K562 (cell line): Measurements from ENCODE around the gene MYO3B. TPM values are rescaled to one million over a fixed set of nuclear protein-coding genes. Genes with fewer than 3 reads are reported as not detected.
A peak's percentile ranks its signal among the peaks of the same experiment; 100 is the strongest.

Source experiments
- ADNP ChIP-seq: fragments of 200-800 bp; sonication (Bioruptor generic); IDR thresholded peaks from 2 replicates; pipeline ENCODE4 v1.6.1; 2016; ENCODE audit warnings: missing genetic modification characterization, missing compliant biosample characterization
- CBFB ChIP-seq: sonication (generic); formaldehyde crosslinking; IDR thresholded peaks from 2 replicates; pipeline ENCODE4 v1.4.0; 2020; ENCODE audit warnings: mild to moderate bottlenecking, missing genetic modification reagents
- CBX5 ChIP-seq: IDR thresholded peaks from 2 replicates; pipeline ENCODE4 v1.6.1; 2014; ENCODE audit warnings: low read depth, borderline replicate concordance
- CC2D1A ChIP-seq: fragments of 450-650 bp; IDR thresholded peaks from 2 replicates; pipeline ENCODE4 v1.6.1; 2017; ENCODE audit warnings: mild to moderate bottlenecking
- DPF2 ChIP-seq: fragments of 450-650 bp; IDR thresholded peaks from 2 replicates; pipeline ENCODE4 v1.6.1; 2016
- ETV5 ChIP-seq: sonication (generic); formaldehyde crosslinking; IDR thresholded peaks from 2 replicates; pipeline ENCODE4 v1.4.0; 2020; ENCODE audit warnings: low read depth, mild to moderate bottlenecking, missing genetic modification reagents
- FOXK1 ChIP-seq: sonication (generic); formaldehyde crosslinking; IDR thresholded peaks from 2 replicates; pipeline ENCODE4 v1.8.0; 2022; ENCODE audit warnings: missing genetic modification reagents, mild to moderate bottlenecking, borderline replicate concordance
- HIVEP1 ChIP-seq: fragments of 250-450 bp; sonication (Bioruptor Pico); IDR thresholded peaks from 2 replicates; pipeline ENCODE4 v1.4.0; 2020; ENCODE audit warnings: mild to moderate bottlenecking
- NFATC3 ChIP-seq: fragments of 450-650 bp; IDR thresholded peaks from 2 replicates; pipeline ENCODE4 v1.6.1; 2017; ENCODE audit warnings: mild to moderate bottlenecking
- NR4A1 ChIP-seq, 2 experiments: fragments of 250-450 bp in 1 of 2; fragments of 450-650 bp in 1 of 2; sonication (Bioruptor Pico) in 1 of 2; IDR thresholded peaks; 2 replicates each; pipeline versions ENCODE4 v1.4.0 to v1.6.1; 2016 to 2020; ENCODE audit warnings: mild to moderate bottlenecking in 2 of 2, missing compliant biosample characterization in 1 of 2, missing genetic modification characterization in 1 of 2, moderate library complexity in 1 of 2
- PRDM10 ChIP-seq: fragments of 450-650 bp; IDR thresholded peaks from 2 replicates; pipeline ENCODE4 v1.6.1; 2018; ENCODE audit not compliant: partially characterized antibody
- RERE ChIP-seq: sonication (generic); formaldehyde crosslinking; IDR thresholded peaks from 2 replicates; pipeline ENCODE4 v1.8.0; 2023; ENCODE audit warnings: missing genetic modification reagents, mild to moderate bottlenecking, borderline replicate concordance
- TAF7 ChIP-seq: fragments of 450-650 bp; IDR thresholded peaks from 2 replicates; pipeline ENCODE4 v1.6.1; 2016; ENCODE audit warnings: missing genetic modification characterization, missing compliant biosample characterization
- TBL1XR1 ChIP-seq, 2 experiments: IDR thresholded peaks; 2 replicates each; pipeline ENCODE4 v1.6.1; 2012; ENCODE audit warnings: improper control_type of control experiment in 2 of 2, low read length in 2 of 2, mild to moderate bottlenecking in 1 of 2
- ZNF212 ChIP-seq: fragments of 450-650 bp; formaldehyde crosslinking; IDR thresholded peaks from 2 replicates; pipeline ENCODE4 v1.4.0; 2020; ENCODE audit warnings: mild to moderate bottlenecking
- ZNF311 ChIP-seq: fragments of 250-450 bp; sonication (Bioruptor Pico); IDR thresholded peaks from 2 replicates; pipeline ENCODE4 v1.4.0; 2020; ENCODE audit warnings: mild to moderate bottlenecking, moderate library complexity
- ZNF551 ChIP-seq: fragments of 250-450 bp; sonication (Bioruptor Pico); IDR thresholded peaks from 2 replicates; pipeline ENCODE4 v1.5.0; 2021; ENCODE audit warnings: mild to moderate bottlenecking, moderate library complexity
- ZNF57 ChIP-seq: fragments of 450-650 bp; formaldehyde crosslinking; IDR thresholded peaks from 2 replicates; pipeline ENCODE4 v1.4.0; 2020; ENCODE audit warnings: mild to moderate bottlenecking, moderate library complexity
- polyA plus RNA-seq, 8 experiments: library from polyadenylated mRNA; depleted of rRNA in 4 of 8; stranded (reverse) in 5 of 8; unstranded in 3 of 8; fragments of >200 nt; fragmentation: Nextera tagmentation in 2 of 8; fragmentation: Illumina TruSeq in 1 of 8; extraction: Ambion mirVana in 2 of 8; extraction: Trizol in 1 of 8; gene quantifications; 2 replicates each; pipeline versions ENCODE4 v1.2.1 to v1.2.3, GENCODE V29; 2011 to 2014; ENCODE audit warnings: inconsistent platforms in 1 of 8, missing spikeins in 1 of 8
- total RNA-seq, 7 experiments: library from RNA; depleted of rRNA in 6 of 7; stranded (reverse); fragments of >200 nt in 6 of 7; fragmentation: Illumina TruSeq in 2 of 7; extraction: Trizol in 2 of 7; gene quantifications; 2 replicates each; pipeline versions ENCODE4 v1.2.1 to v1.2.3, GENCODE V29; 2011 to 2021; ENCODE audit warnings: low replicate concordance in 1 of 7
- TF ChIP-seq, protein P1 (sequence below): fragments of 250-450 bp; sonication (Bioruptor Pico); IDR thresholded peaks from 2 replicates; pipeline ENCODE4 v1.8.0; 2021; ENCODE audit warnings: moderate library complexity, mild to moderate bottlenecking, inconsistent platforms

MYO3B gene
- total and polyA plus RNA-seq, 9 of the 15 experiments (the other 6 are each of a cell fraction or from before 2014, with no cell fraction given): 2.7 to 6.5 (median 3.6) TPM

- TF ChIP-seq RERE (CRISPR knock-in tag) (peak; percentile 98), PRDM10 (peak; percentile 72), FOXK1 (CRISPR knock-in tag) (0 out of 2 replicates have a peak, but pooled peaks have one; percentile 62), CBFB (CRISPR knock-in tag) (peak; percentile 57), NR4A1 (CRISPR knock-in tag; IDR thresholded peaks at IDR 0.05) (peak; percentile 99), NR4A1 (tag; IDR thresholded peaks at IDR 0.05) (peak; percentile 100), ADNP (tag) (peak; percentile 82; the same call in 1 of the 2 replicates), TAF7 (tag) (peak; percentile 95), ETV5 (peak; percentile 99), ZNF311 (CRISPR knock-in tag) (peak; percentile 100), CBX5 (0 out of 2 replicates have a peak, but pooled peaks have one; percentile 21), ZNF212 (CRISPR knock-in tag) (peak; percentile 92), ZNF551 (CRISPR knock-in tag) (peak; percentile 93), DPF2 (peak; percentile 100), CC2D1A (peak; percentile 100), HIVEP1 (peak; percentile 99), ZNF57 (CRISPR knock-in tag) (peak; percentile 94), TBL1XR1 (IDR thresholded peaks at IDR 0.05; ENCODE audit: low read length in 2 of 2) (peak; percentile 96 to 97), NFATC3 (peak; percentile 92)
- TF ChIP-seq, protein P1, sequence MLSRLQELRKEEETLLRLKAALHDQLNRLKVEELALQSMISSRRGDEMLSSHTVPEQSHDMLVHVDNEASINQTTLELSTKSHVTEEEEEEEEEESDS: peak; percentile 63
Measured at GRCh38 chr2:170263728-170264521, 86.0 kb downstream of the MYO3B start (continued).
